GM06990 (cell line): ENCODE data around the gene CRTAC1.

Source experiments
- DNase-seq: peaks from one replicate; pipeline ENCODE4 v3.0.0-alpha.2; 2011; ENCODE audit not compliant: insufficient read length; ENCODE audit errors: extremely low read depth
- H3K27me3 ChIP-seq: replicated peaks from 2 replicates; pipeline ENCODE4 v1.6.0; 2011; ENCODE audit warnings: low read length; ENCODE audit not compliant: control insufficient read depth, insufficient read depth
- H3K36me3 ChIP-seq: 2 replicates; pipeline ENCODE4 v1.5.1; 2011; ENCODE audit warnings: low read length; ENCODE audit not compliant: control insufficient read depth, insufficient read depth
- H3K4me3 ChIP-seq: replicated peaks from 2 replicates; pipeline ENCODE4 v1.5.1; 2011; ENCODE audit warnings: low read depth, mild to moderate bottlenecking, control low read depth, low read length
- CTCF ChIP-seq: IDR thresholded peaks from 2 replicates; pipeline ENCODE4 v1.5.1; 2011; ENCODE audit warnings: low read length, control low read depth, mild to moderate bottlenecking, inconsistent platforms; ENCODE audit not compliant: insufficient read depth, poor library complexity, severe bottlenecking

The CRTAC1 gene

DNA sequence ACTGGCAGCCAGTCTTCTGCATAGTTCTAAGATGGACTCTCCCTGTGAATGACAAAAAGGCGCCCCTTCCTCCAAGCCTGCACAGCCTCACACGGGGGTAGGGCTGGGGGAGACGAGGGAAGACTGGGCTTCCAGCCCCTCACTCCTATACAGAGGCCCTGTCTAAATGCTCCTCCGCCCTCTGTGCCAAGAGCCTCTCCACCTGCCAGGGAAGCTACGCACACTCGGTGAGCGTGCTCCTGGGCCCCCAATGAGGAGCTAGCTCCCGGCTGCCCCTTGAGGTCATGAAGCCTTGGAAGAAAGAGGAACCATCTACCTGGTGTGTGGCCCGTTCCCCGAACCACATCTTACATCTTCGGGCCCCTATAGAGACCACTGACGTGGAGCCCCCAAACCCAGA, 54.8 kb downstream of the CRTAC1 start:
- no peak for DNase-seq
- Histone ChIP-seq H3K36me3 (no peaks in the 10 kb centered on the region), H3K27me3 (no peaks in the 10 kb centered on the region; the same call in none of the 2 replicates), H3K4me3 (no peak overlapping the region)
- TF ChIP-seq CTCF, result no peak

DNA sequence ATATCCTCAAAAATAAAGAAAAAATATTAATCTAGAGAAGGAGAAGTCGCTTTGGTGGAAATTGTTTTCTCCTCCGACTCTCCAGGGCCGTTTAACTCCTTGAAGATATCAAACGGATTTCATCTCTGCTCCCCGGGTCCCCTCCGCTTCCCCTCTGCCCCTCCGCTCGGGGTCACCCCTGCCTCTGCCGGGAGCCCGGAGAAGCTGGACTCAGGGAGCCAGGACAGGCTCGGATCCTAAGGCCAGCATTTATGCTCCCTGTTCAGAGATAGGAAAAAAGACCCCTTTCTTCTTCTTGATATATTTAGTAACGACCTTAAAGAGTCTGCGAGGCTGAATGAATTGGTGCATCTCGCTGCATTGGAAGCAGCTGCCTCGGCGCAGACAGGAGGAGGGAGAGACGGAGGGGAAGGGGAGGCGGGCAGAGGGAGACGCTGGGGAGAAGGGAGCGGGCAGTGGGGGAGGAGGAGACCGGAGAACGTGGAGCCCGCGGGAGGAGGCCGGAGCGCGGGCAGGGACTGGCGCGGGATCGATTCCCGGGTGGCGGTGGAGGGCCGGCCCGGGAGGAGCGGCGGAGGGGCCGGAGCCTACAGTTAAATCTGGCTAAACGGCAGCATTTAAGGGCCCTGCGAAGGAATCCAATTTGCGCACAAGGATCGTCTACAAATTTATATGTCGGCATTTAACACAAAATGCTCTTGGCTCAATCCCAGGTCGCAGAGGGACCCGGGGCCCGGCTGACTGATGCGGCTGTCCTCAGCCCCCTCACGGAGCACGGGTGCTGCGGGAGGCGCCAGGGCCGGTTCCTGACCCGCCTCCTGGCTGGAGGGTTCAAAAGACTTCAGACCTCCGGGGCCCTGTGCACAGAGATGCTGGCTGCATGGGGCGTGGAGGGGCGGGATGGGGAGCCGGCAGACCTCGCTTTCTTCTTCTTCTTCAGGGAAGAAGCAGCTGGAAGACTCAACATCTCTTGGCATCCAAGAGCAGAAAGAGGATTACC, 55.6 kb downstream of the CRTAC1 start:
- TF ChIP-seq CTCF, result no peak
- no peak for DNase-seq
- no peak overlapping the region for H3K4me3 ChIP-seq
- no peaks in the 10 kb centered on the region; the same call in 1 of the 2 replicates for H3K27me3 ChIP-seq
- H3K36me3 ChIP-seq, result no peaks in the 10 kb centered on the region

DNA sequence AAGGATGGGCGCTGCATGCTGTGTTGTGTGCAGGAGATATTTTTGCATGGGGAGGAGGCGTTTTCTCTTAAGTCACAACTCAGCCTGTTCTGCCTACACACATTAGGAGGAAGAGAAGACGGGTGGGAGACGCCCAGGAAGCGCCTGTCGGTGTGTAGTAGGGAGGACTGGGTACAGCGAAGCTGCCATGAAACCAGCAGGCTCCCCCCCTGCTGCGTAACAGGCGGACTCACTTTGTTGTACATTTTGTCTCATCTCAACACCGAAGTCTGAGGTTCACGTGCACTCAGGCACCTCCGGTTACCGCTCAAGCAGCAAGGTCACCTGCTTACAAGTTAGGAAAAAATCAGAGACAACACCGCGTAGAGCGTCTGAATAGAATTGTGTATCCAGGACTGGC, 56.3 kb downstream of the CRTAC1 start:
- DNase-seq, result no peak
- no peak for TF ChIP-seq CTCF
- no peak overlapping the region for H3K4me3 ChIP-seq
- H3K36me3 ChIP-seq, result no peaks in the 10 kb centered on the region
- H3K27me3 ChIP-seq, result no peaks in the 10 kb centered on the region; the same call in none of the 2 replicates

GRCh38 chr10:97969538-97970079, 60.8 kb downstream of the CRTAC1 start:
- DNase-seq, result no peak
- H3K4me3 ChIP-seq, result no peak overlapping the region
- no peaks in the 10 kb centered on the region; the same call in 1 of the 2 replicates for H3K27me3 ChIP-seq
- no peaks in the 10 kb centered on the region for H3K36me3 ChIP-seq
- no peak for TF ChIP-seq CTCF

DNA sequence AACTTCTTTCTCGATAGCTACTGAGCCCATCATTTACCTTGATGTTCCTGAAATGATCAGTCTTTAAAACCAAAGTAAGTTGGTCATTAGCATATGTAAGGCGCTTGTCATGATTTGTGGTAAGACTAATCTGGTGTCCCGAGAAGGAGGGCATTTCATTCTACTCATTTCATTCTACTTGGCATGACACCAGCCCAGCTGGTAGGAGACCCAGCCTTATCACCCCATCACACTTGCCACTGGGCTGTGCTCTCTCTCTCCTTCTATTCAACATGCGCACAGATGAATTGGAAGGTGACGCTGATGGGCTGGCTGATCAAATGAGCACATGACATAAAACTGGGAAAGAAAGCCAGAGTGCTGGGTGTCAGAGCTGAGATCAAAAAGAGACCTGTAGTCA, 65.7 kb downstream of the CRTAC1 start:
- no peaks in the 10 kb centered on the region for H3K36me3 ChIP-seq
- TF ChIP-seq CTCF, result no peak
- H3K4me3 ChIP-seq, result no peak overlapping the region
- no peaks in the 10 kb centered on the region; the same call in 1 of the 2 replicates for H3K27me3 ChIP-seq
- no peak for DNase-seq
